Calu3 (cell line): ENCODE measurements around the gene MRPL18. TPM values are rescaled to one million over a fixed set of nuclear protein-coding genes. Genes with fewer than 3 reads are reported as not detected.

Experiments used
- BruUV-seq: library from RNA; stranded (reverse); fragments of 400-500 nt; replicated peaks from 2 replicates; lab custom pipeline; 2021; lab: Mats Ljungman, UMichigan
- CTCF ChIA-PET: fragments of 300-600 bp; sonication (Branson Sonifier 250); formaldehyde crosslinking; loops from one replicate; lab custom pipeline; 2022; ENCODE audit warnings: antibody characterized with exemption; lab: Charles Lee
- DNase-seq: peaks from one replicate; pipeline ENCODE4 v3.0.0; 2022
- H3K27ac Mint-ChIP-seq: one replicate; pipeline ENCODE4 v1.8.0; 2022; ENCODE audit warnings: mixed read lengths; ENCODE audit not compliant: unreplicated experiment
- H3K27me3 Mint-ChIP-seq: one replicate; pipeline ENCODE4 v1.8.0; 2022; ENCODE audit warnings: mixed read lengths; ENCODE audit not compliant: unreplicated experiment
- H3K36me3 Mint-ChIP-seq: one replicate; pipeline ENCODE4 v1.8.0; 2022; ENCODE audit warnings: mild to moderate bottlenecking, moderate library complexity, mixed read lengths; ENCODE audit not compliant: insufficient read depth, unreplicated experiment
- H3K4me1 Mint-ChIP-seq: one replicate; pipeline ENCODE4 v1.8.0; 2022; ENCODE audit warnings: mild to moderate bottlenecking, low read depth, mixed read lengths; ENCODE audit not compliant: unreplicated experiment
- H3K4me3 Mint-ChIP-seq: one replicate; pipeline ENCODE4 v1.8.0; 2022; ENCODE audit warnings: mild to moderate bottlenecking, low read depth, moderate library complexity, mixed read lengths; ENCODE audit not compliant: unreplicated experiment
- H3K9me3 Mint-ChIP-seq: one replicate; pipeline ENCODE4 v1.8.0; 2022; ENCODE audit warnings: low read depth, mixed read lengths; ENCODE audit not compliant: unreplicated experiment
- intact Hi-C: fragments of 100-400 bp; cut with micrococcal nuclease; formaldehyde crosslinking; loops from one replicate; pipeline ENCODE4 v1.10.0; 2022; ENCODE audit not compliant: unreplicated experiment
- total RNA-seq: library from RNA; stranded (reverse); gene quantifications from 2 replicates; pipeline ENCODE4 v1.2.3, GENCODE V29; 2022
- TF ChIP-seq, protein P1 (sequence below): fragments of 200-600 bp; IDR thresholded peaks from one replicate; pipeline ENCODE4 v1.8.0; 2022; ENCODE audit warnings: antibody characterized with exemption; ENCODE audit not compliant: unreplicated experiment

MRPL18 gene
- total RNA-seq, 1 experiment from 2014 or later: 86.6 TPM

- TF ChIP-seq, protein P1, sequence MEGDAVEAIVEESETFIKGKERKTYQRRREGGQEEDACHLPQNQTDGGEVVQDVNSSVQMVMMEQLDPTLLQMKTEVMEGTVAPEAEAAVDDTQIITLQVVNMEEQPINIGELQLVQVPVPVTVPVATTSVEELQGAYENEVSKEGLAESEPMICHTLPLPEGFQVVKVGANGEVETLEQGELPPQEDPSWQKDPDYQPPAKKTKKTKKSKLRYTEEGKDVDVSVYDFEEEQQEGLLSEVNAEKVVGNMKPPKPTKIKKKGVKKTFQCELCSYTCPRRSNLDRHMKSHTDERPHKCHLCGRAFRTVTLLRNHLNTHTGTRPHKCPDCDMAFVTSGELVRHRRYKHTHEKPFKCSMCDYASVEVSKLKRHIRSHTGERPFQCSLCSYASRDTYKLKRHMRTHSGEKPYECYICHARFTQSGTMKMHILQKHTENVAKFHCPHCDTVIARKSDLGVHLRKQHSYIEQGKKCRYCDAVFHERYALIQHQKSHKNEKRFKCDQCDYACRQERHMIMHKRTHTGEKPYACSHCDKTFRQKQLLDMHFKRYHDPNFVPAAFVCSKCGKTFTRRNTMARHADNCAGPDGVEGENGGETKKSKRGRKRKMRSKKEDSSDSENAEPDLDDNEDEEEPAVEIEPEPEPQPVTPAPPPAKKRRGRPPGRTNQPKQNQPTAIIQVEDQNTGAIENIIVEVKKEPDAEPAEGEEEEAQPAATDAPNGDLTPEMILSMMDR: no peak
- H3K4me3 Mint-ChIP-seq: no peak overlapping the region
- no peaks in the 10 kb centered on the region for H3K27me3 Mint-ChIP-seq
- H3K27ac Mint-ChIP-seq: no peak overlapping the region
- CTCF ChIA-PET: no interaction called here
- no TSS peak for BruUV-seq
- no peak for DNase-seq
- H3K9me3 Mint-ChIP-seq: no peaks in the 10 kb centered on the region
- H3K36me3 Mint-ChIP-seq: peaks cover 55% of the 10 kb centered on the region
- intact Hi-C loops: no loop called here
- H3K4me1 Mint-ChIP-seq: no peaks in the 10 kb centered on the region
Measured at GRCh38 chr6:159751448-159751847, 38.8 kb upstream of the MRPL18 start.

DNA sequence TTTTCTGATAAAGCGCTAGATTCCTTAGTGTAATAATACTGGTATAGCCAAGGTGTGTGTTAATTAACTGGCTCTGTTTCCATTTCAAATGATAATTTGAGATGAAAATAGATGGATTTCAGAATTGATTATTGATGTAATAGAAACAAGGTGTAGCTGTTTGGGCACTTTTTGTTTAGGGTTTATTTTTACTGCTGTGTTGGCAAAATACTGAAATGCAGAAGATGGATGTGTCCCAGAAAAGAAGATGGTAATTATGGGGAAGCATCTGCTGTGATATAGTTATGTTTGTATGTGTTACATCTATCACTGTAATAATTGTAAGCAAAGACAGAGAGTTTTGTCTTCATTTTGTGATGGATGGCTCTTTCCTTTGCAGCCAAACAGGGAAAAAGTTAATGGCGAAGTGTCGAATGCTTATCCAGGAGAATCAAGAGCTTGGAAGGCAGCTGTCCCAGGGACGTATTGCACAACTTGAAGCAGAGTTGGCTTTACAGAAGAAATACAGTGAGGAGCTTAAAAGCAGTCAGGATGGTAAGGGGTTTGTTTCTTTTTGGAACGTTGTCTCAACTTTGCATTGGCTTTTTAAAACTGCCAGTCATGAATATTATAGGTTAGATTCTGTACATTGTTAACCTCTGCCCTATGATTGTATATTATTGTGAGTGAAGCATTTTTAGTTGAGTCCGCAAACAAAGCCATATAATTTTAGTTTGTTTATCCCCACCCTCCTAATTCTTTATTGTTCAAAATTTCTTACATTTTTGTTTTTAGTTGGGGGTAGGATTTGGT is 37.0 kb upstream of the MRPL18 start:
- peaks cover 3% of the 10 kb centered on the region for H3K4me1 Mint-ChIP-seq
- H3K27ac Mint-ChIP-seq: no peak overlapping the region
- CTCF ChIA-PET: no interaction called here
- intact Hi-C loops: loop anchor here (2.0 kb wide), 1 partner anchor 14 kb away; no protein-coding TSS in a partner anchor
- DNase-seq: no peak
- no TSS peak for BruUV-seq
- peaks cover 68% of the 10 kb centered on the region for H3K36me3 Mint-ChIP-seq
- no peaks in the 10 kb centered on the region for H3K9me3 Mint-ChIP-seq
- H3K4me3 Mint-ChIP-seq: no peak overlapping the region
- TF ChIP-seq, protein P1: no peak
- H3K27me3 Mint-ChIP-seq: no peaks in the 10 kb centered on the region

DNA sequence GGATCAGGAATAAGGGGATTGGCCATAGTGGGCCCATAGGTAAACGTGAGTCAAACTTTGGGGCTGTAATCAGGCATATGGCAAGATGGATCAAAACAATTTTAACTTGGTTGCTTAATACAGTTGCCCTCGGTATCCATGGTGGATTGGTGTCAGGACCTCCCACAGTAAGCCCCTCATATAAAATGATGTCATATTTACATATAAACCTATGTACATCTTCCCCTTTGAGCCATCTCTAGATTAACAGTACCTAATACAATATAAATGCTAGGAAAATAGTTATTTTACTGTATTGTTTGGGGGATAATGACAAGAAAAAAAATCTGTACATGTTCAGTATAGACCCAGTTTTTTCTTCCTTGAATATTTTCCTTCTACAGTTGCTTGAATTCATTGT is 35.9 kb upstream of the MRPL18 start:
- peaks cover 64% of the 10 kb centered on the region for H3K36me3 Mint-ChIP-seq
- TF ChIP-seq, protein P1: no peak
- no TSS peak for BruUV-seq
- intact Hi-C loops: no loop called here
- H3K4me3 Mint-ChIP-seq: no peak overlapping the region
- CTCF ChIA-PET: no interaction called here
- no peaks in the 10 kb centered on the region for H3K9me3 Mint-ChIP-seq
- peaks cover 8% of the 10 kb centered on the region for H3K4me1 Mint-ChIP-seq
- H3K27ac Mint-ChIP-seq: no peak overlapping the region
- no peak for DNase-seq
- H3K27me3 Mint-ChIP-seq: no peaks in the 10 kb centered on the region

- Mint-ChIP-seq H3K4me3 (no peak overlapping the region), H3K27me3 (no peaks in the 10 kb centered on the region), H3K4me1 (peaks cover 17% of the 10 kb centered on the region), H3K9me3 (no peaks in the 10 kb centered on the region), H3K27ac (no peak overlapping the region), H3K36me3 (peaks cover 65% of the 10 kb centered on the region)
- intact Hi-C loops: no loop called here
- CTCF ChIA-PET: no interaction called here
- BruUV-seq: TSS peak; percentile 29
- no peak for DNase-seq
- TF ChIP-seq, protein P1: no peak
Measured at GRCh38 chr6:159754959-159755914, 35.0 kb upstream of the MRPL18 start.
